ENCODE data around the gene ACBD6.

The ACBD6 gene

GRCh38 chr1:180440335-180440734 lies 62.0 kb downstream of the ACBD6 start:
- Histone ChIP-seq H3K9me2 (replicated peaks; ENCODE audit: low read depth, low read length) (no peaks in the 10 kb centered on the region), H3K79me2 (ENCODE audit: insufficient read depth, low read length) (peaks cover 29% of the 10 kb centered on the region), H2AFZ (ENCODE audit: low read length) (no peak overlapping the region), H3K9me3 (ENCODE audit: insufficient read depth, low read depth, low read length) (peaks cover 10% of the 10 kb centered on the region; the same call in 1 of the 2 replicates), H4K20me1 (ENCODE audit: insufficient read depth, low read length, poor library complexity, severe bottlenecking) (no peaks in the 10 kb centered on the region), H3K36me3 (ENCODE audit: insufficient read depth, low read length) (peaks cover 15% of the 10 kb centered on the region; the same call in 1 of the 2 replicates), H3F3A (ENCODE audit: low read depth) (no peaks in the 10 kb centered on the region), H3K4me3 (ENCODE audit: low read length, poor library complexity, severe bottlenecking) (no peak overlapping the region), H3K9ac (ENCODE audit: low read depth, low read length, poor library complexity, severe bottlenecking) (no peak overlapping the region), H3K27me3 (ENCODE audit: insufficient read depth, low read length, poor library complexity, severe bottlenecking) (no peaks in the 10 kb centered on the region), H3K4me1 (ENCODE audit: insufficient read depth, low read length, poor library complexity, severe bottlenecking) (no peaks in the 10 kb centered on the region), H3K4me2 (ENCODE audit: low read depth, low read length, poor library complexity, severe bottlenecking) (no peak overlapping the region)
- TF ChIP-seq EZH2phosphoT487 (IDR thresholded peaks at IDR 0.05; ENCODE audit: borderline replicate concordance): no peak
- TF ChIP-seq, protein P1, sequence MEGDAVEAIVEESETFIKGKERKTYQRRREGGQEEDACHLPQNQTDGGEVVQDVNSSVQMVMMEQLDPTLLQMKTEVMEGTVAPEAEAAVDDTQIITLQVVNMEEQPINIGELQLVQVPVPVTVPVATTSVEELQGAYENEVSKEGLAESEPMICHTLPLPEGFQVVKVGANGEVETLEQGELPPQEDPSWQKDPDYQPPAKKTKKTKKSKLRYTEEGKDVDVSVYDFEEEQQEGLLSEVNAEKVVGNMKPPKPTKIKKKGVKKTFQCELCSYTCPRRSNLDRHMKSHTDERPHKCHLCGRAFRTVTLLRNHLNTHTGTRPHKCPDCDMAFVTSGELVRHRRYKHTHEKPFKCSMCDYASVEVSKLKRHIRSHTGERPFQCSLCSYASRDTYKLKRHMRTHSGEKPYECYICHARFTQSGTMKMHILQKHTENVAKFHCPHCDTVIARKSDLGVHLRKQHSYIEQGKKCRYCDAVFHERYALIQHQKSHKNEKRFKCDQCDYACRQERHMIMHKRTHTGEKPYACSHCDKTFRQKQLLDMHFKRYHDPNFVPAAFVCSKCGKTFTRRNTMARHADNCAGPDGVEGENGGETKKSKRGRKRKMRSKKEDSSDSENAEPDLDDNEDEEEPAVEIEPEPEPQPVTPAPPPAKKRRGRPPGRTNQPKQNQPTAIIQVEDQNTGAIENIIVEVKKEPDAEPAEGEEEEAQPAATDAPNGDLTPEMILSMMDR (conservative IDR thresholded peaks at IDR 0.05; ENCODE audit: low read length): no peak

DNA sequence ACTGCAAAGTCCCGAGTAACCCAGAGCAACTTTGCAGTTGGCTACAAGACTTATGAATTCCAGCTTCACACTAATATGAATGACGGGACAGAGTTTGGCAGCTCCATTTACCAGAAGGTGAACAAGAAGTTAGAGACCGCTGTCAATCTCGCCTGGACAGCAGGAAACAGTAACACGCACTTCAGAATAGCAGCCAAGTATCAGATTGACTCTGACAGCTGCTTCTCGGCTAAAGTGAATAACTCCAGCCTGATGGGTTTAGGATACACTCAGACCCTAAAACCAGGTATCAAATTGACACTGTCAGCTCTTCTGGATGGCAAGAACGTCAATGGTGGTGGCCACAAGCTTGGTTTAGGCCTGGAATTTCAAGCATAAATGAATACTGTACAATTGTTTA lies 66.8 kb downstream of the ACBD6 start:
- Histone ChIP-seq H3K36me3 (ENCODE audit: insufficient read depth, low read length) (peaks cover 15% of the 10 kb centered on the region; the same call in 1 of the 2 replicates), H3K79me2 (ENCODE audit: insufficient read depth, low read length) (peaks cover 50% of the 10 kb centered on the region), H3K9ac (ENCODE audit: low read depth, low read length, poor library complexity, severe bottlenecking) (no peak overlapping the region), H3K9me3 (ENCODE audit: insufficient read depth, low read depth, low read length) (no peaks in the 10 kb centered on the region), H3F3A (ENCODE audit: low read depth) (no peaks in the 10 kb centered on the region), H2AFZ (ENCODE audit: low read length) (no peak overlapping the region), H4K20me1 (ENCODE audit: insufficient read depth, low read length, poor library complexity, severe bottlenecking) (no peaks in the 10 kb centered on the region), H3K4me3 (ENCODE audit: low read length, poor library complexity, severe bottlenecking) (no peak overlapping the region), H3K4me1 (ENCODE audit: insufficient read depth, low read length, poor library complexity, severe bottlenecking) (no peaks in the 10 kb centered on the region), H3K27me3 (ENCODE audit: insufficient read depth, low read length, poor library complexity, severe bottlenecking) (no peaks in the 10 kb centered on the region), H3K9me2 (replicated peaks; ENCODE audit: low read depth, low read length) (no peaks in the 10 kb centered on the region), H3K4me2 (ENCODE audit: low read depth, low read length, poor library complexity, severe bottlenecking) (no peak overlapping the region)
- TF ChIP-seq EZH2phosphoT487 (IDR thresholded peaks at IDR 0.05; ENCODE audit: borderline replicate concordance): no peak
- TF ChIP-seq, protein P1 (conservative IDR thresholded peaks at IDR 0.05; ENCODE audit: low read length): no peak

DNA sequence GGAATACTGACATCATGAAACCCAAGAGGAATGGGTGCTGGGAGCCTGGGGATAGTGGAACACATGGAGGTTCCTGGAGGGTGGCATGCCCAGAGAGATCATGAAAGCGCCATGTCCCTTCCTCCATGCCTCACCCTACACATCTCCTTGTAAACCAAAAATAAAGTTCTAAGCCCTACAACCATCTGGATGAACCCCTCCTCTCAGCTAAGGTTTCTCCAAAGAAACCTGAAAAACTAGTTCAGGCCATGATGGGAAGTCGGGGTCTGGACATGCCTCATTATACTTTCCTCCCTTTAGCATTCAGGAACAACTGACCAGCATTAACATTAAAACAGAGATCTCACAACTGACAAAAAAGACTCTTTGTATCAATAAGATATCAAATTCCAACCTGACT lies 68.5 kb downstream of the ACBD6 start:
- Histone ChIP-seq H3K4me2 (ENCODE audit: low read depth, low read length, poor library complexity, severe bottlenecking) (no peak overlapping the region), H3K9me3 (ENCODE audit: insufficient read depth, low read depth, low read length) (no peaks in the 10 kb centered on the region), H3K9me2 (replicated peaks; ENCODE audit: low read depth, low read length) (no peaks in the 10 kb centered on the region), H3K79me2 (ENCODE audit: insufficient read depth, low read length) (peaks cover 50% of the 10 kb centered on the region), H4K20me1 (ENCODE audit: insufficient read depth, low read length, poor library complexity, severe bottlenecking) (no peaks in the 10 kb centered on the region), H3K4me1 (ENCODE audit: insufficient read depth, low read length, poor library complexity, severe bottlenecking) (no peaks in the 10 kb centered on the region), H3K9ac (ENCODE audit: low read depth, low read length, poor library complexity, severe bottlenecking) (no peak overlapping the region), H3K36me3 (ENCODE audit: insufficient read depth, low read length) (peaks cover 14% of the 10 kb centered on the region), H3K4me3 (ENCODE audit: low read length, poor library complexity, severe bottlenecking) (no peak overlapping the region), H2AFZ (ENCODE audit: low read length) (no peak overlapping the region), H3F3A (ENCODE audit: low read depth) (no peaks in the 10 kb centered on the region), H3K27me3 (ENCODE audit: insufficient read depth, low read length, poor library complexity, severe bottlenecking) (no peaks in the 10 kb centered on the region)
- TF ChIP-seq, protein P1 (conservative IDR thresholded peaks at IDR 0.05; ENCODE audit: low read length): no peak
- no peak for TF ChIP-seq EZH2phosphoT487 (IDR thresholded peaks at IDR 0.05; ENCODE audit: borderline replicate concordance)
